WTC11 (cell line): ENCODE data around the gene HJV. TPM values are rescaled to one million over a fixed set of nuclear protein-coding genes. Genes with fewer than 3 reads are reported as not detected.

ENCODE experiments used
- ATF1 ChIP-seq: sonication (generic); formaldehyde crosslinking; IDR thresholded peaks from 2 replicates; pipeline ENCODE4 v1.8.1; 2023; ENCODE audit warnings: mild to moderate bottlenecking, moderate library complexity, missing genetic modification reagents
- CREB1 ChIP-seq: sonication (generic); formaldehyde crosslinking; IDR thresholded peaks from 2 replicates; pipeline ENCODE4 v1.8.0; 2023; ENCODE audit warnings: mild to moderate bottlenecking, missing genetic modification reagents
- CREM ChIP-seq: sonication (generic); formaldehyde crosslinking; IDR thresholded peaks from 2 replicates; pipeline ENCODE4 v1.8.1; 2022; ENCODE audit warnings: mild to moderate bottlenecking, missing genetic modification reagents, moderate library complexity
- ELF4 ChIP-seq: sonication (generic); formaldehyde crosslinking; IDR thresholded peaks from 2 replicates; pipeline ENCODE4 v1.8.1; 2022; ENCODE audit warnings: low read depth, mild to moderate bottlenecking, moderate library complexity, missing genetic modification reagents
- EMX1 ChIP-seq: fragments of 250-450 bp; sonication (Bioruptor Pico); IDR thresholded peaks from 2 replicates; pipeline ENCODE4 v1.8.0; 2021; ENCODE audit warnings: mild to moderate bottlenecking
- ESRRA ChIP-seq: sonication (generic); formaldehyde crosslinking; IDR thresholded peaks from 2 replicates; pipeline ENCODE4 v1.8.1; 2022; ENCODE audit warnings: mild to moderate bottlenecking, missing genetic modification reagents, borderline replicate concordance
- ETV6 ChIP-seq: sonication (generic); formaldehyde crosslinking; IDR thresholded peaks from 2 replicates; pipeline ENCODE4 v1.8.1; 2022; ENCODE audit warnings: mild to moderate bottlenecking, missing genetic modification reagents
- FOXJ3 ChIP-seq: sonication (generic); formaldehyde crosslinking; IDR thresholded peaks from 2 replicates; pipeline ENCODE4 v1.9.0; 2021; ENCODE audit warnings: missing genetic modification reagents, mild to moderate bottlenecking, borderline replicate concordance
- JAZF1 ChIP-seq: fragments of 250-450 bp; sonication (Bioruptor Pico); IDR thresholded peaks from 2 replicates; pipeline ENCODE4 v1.9.0; 2021; ENCODE audit warnings: moderate library complexity, mild to moderate bottlenecking, inconsistent platforms
- KAT7 ChIP-seq: sonication (generic); formaldehyde crosslinking; IDR thresholded peaks from 2 replicates; pipeline ENCODE4 v1.8.1; 2023; ENCODE audit warnings: missing genetic modification reagents, mild to moderate bottlenecking, borderline replicate concordance
- NR2C2 ChIP-seq: sonication (generic); formaldehyde crosslinking; IDR thresholded peaks from 2 replicates; pipeline ENCODE4 v1.8.0; 2022; ENCODE audit warnings: mild to moderate bottlenecking, missing genetic modification reagents
- OVOL2 ChIP-seq: fragments of 250-450 bp; sonication (Bioruptor Pico); IDR thresholded peaks from 2 replicates; pipeline ENCODE4 v1.9.0; 2021; ENCODE audit warnings: mild to moderate bottlenecking, borderline replicate concordance
- PRRX2 ChIP-seq: fragments of 250-450 bp; sonication (Bioruptor Pico); IDR thresholded peaks from 2 replicates; pipeline ENCODE4 v1.8.0; 2021; ENCODE audit warnings: mild to moderate bottlenecking
- SMAD3 ChIP-seq: sonication (generic); formaldehyde crosslinking; IDR thresholded peaks from 2 replicates; pipeline ENCODE4 v1.8.0; 2022; ENCODE audit warnings: missing genetic modification reagents, mild to moderate bottlenecking, borderline replicate concordance
- SMAD4 ChIP-seq: sonication (generic); formaldehyde crosslinking; IDR thresholded peaks from 2 replicates; pipeline ENCODE4 v1.8.0; 2022; ENCODE audit warnings: mild to moderate bottlenecking, missing genetic modification reagents
- ZBTB21 ChIP-seq: sonication (generic); formaldehyde crosslinking; IDR thresholded peaks from 2 replicates; pipeline ENCODE4 v1.8.1; 2023; ENCODE audit warnings: mild to moderate bottlenecking, missing genetic modification reagents, borderline replicate concordance
- ZNF219 ChIP-seq: sonication (generic); formaldehyde crosslinking; IDR thresholded peaks from 2 replicates; pipeline ENCODE4 v1.8.0; 2023; ENCODE audit warnings: missing genetic modification reagents, mild to moderate bottlenecking, borderline replicate concordance
- ZNF416 ChIP-seq: fragments of 250-450 bp; sonication (Bioruptor Pico); IDR thresholded peaks from 2 replicates; pipeline ENCODE4 v1.9.0; 2021; ENCODE audit warnings: mild to moderate bottlenecking, inconsistent platforms
- ZNF671 ChIP-seq: fragments of 250-450 bp; sonication (Bioruptor Pico); IDR thresholded peaks from 2 replicates; pipeline ENCODE4 v1.8.0; 2021; ENCODE audit warnings: mild to moderate bottlenecking
- total RNA-seq: library from RNA; stranded (reverse); gene quantifications from 3 replicates; pipeline ENCODE4 v1.2.3, GENCODE V29; 2021
- TF ChIP-seq, protein P1 (sequence below): sonication (generic); formaldehyde crosslinking; IDR thresholded peaks from 2 replicates; pipeline ENCODE4 v1.8.1; 2022; ENCODE audit warnings: missing genetic modification reagents, borderline replicate concordance
- TF ChIP-seq, protein P2 (sequence below): sonication (generic); formaldehyde crosslinking; IDR thresholded peaks from 2 replicates; pipeline ENCODE4 v1.8.0; 2022; ENCODE audit warnings: mild to moderate bottlenecking, missing genetic modification reagents
- TF ChIP-seq, protein P3 (sequence below): sonication (generic); formaldehyde crosslinking; conservative IDR thresholded peaks from 2 replicates; pipeline ENCODE4 v1.8.1; 2022; ENCODE audit warnings: mild to moderate bottlenecking, missing genetic modification reagents
- TF ChIP-seq, protein P4 (sequence below): sonication (generic); formaldehyde crosslinking; IDR thresholded peaks from 2 replicates; pipeline ENCODE4 v1.8.1; 2023; ENCODE audit warnings: mild to moderate bottlenecking, moderate library complexity, missing genetic modification reagents
- TF ChIP-seq, protein P5 (sequence below): fragments of 250-450 bp; sonication (Bioruptor Pico); IDR thresholded peaks from 2 replicates; pipeline ENCODE4 v2.1.2; 2022; ENCODE audit warnings: mild to moderate bottlenecking, moderate library complexity
- TF ChIP-seq, protein P6 (sequence below): sonication (generic); formaldehyde crosslinking; IDR thresholded peaks from 2 replicates; pipeline ENCODE4 v1.8.1; 2023; ENCODE audit warnings: mild to moderate bottlenecking, missing genetic modification reagents, borderline replicate concordance
- TF ChIP-seq, protein P7 (sequence below): fragments of 250-450 bp; sonication (Bioruptor Pico); IDR thresholded peaks from 2 replicates; pipeline ENCODE4 v1.9.0; 2021; ENCODE audit warnings: moderate library complexity, mild to moderate bottlenecking, inconsistent platforms, borderline replicate concordance

The HJV gene
- total RNA-seq, 1 experiment from 2014 or later = 0.31 TPM

DNA sequence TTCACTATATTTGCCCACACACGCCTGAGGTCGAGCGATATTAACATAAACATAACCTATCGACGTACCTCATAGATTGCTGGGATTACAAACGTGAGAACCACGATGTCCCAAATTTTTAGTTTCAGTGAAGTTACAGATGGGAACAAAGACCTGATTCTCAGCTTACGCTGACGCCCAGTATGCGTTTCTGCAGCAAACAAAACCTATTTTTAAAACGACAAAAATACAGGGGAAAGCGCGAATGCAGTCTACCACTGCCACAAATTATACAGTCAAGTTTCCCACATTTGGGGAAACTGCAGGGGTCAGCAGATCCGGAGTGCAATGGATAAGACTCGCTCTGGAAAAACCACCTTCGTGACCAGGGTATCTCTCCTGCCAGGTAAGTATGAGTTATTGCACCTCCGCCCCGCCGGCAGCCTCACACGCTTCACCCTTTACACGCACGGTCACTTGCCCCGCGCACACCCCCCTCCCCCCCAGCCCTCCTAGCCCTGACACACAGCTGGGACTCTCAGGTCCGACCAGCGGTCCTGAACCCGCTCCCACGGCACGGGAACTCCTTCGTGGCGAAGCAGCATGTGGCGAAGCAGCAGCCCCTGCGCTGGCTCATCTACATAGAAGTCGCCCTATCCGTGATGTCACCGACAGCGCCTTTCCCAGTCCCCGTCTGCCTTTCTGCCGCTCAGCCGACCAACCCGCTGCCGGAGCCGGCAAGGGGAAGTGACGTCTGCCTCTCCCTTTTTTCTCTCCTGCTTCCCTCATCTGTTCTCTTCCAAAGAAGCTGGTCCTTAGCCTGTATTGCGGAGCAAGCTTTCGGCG lies 30.5 kb upstream of the HJV start (continued):
- TF ChIP-seq JAZF1 (CRISPR knock-in tag) = peak; percentile 80; the same call in 1 of the 2 replicates
- TF ChIP-seq ZNF219 = peak; percentile 92
- TF ChIP-seq ESRRA (CRISPR knock-in tag) = peak; percentile 90
- peak; percentile 92 for TF ChIP-seq CREB1 (CRISPR knock-in tag)
- 0 out of 2 replicates have a peak, but pooled peaks have one; percentile 28 for TF ChIP-seq FOXJ3 (CRISPR knock-in tag)
- peak; percentile 99 for TF ChIP-seq ZNF671 (CRISPR knock-in tag)
- peak; percentile 81 for TF ChIP-seq CREM (CRISPR knock-in tag)
- TF ChIP-seq, protein P1, sequence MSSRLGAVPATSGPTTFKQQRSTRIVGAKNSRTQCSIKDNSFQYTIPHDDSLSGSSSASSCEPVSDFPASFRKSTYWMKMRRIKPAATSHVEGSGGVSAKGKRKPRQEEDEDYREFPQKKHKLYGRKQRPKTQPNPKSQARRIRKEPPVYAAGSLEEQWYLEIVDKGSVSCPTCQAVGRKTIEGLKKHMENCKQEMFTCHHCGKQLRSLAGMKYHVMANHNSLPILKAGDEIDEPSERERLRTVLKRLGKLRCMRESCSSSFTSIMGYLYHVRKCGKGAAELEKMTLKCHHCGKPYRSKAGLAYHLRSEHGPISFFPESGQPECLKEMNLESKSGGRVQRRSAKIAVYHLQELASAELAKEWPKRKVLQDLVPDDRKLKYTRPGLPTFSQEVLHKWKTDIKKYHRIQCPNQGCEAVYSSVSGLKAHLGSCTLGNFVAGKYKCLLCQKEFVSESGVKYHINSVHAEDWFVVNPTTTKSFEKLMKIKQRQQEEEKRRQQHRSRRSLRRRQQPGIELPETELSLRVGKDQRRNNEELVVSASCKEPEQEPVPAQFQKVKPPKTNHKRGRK = 0 out of 2 replicates have a peak, but pooled peaks have one; percentile 69
- peak; percentile 64; the same call in 1 of the 2 replicates for TF ChIP-seq NR2C2 (CRISPR knock-in tag)
- TF ChIP-seq, protein P2, sequence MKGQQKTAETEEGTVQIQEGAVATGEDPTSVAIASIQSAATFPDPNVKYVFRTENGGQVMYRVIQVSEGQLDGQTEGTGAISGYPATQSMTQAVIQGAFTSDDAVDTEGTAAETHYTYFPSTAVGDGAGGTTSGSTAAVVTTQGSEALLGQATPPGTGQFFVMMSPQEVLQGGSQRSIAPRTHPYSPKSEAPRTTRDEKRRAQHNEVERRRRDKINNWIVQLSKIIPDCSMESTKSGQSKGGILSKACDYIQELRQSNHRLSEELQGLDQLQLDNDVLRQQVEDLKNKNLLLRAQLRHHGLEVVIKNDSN (CRISPR knock-in tag) = peak; percentile 74; the same call in 1 of the 2 replicates
- peak; percentile 77; the same call in 1 of the 2 replicates for TF ChIP-seq KAT7 (CRISPR knock-in tag)
- TF ChIP-seq, protein P3, sequence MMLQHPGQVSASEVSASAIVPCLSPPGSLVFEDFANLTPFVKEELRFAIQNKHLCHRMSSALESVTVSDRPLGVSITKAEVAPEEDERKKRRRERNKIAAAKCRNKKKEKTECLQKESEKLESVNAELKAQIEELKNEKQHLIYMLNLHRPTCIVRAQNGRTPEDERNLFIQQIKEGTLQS = peak; percentile 84
- TF ChIP-seq, protein P4, sequence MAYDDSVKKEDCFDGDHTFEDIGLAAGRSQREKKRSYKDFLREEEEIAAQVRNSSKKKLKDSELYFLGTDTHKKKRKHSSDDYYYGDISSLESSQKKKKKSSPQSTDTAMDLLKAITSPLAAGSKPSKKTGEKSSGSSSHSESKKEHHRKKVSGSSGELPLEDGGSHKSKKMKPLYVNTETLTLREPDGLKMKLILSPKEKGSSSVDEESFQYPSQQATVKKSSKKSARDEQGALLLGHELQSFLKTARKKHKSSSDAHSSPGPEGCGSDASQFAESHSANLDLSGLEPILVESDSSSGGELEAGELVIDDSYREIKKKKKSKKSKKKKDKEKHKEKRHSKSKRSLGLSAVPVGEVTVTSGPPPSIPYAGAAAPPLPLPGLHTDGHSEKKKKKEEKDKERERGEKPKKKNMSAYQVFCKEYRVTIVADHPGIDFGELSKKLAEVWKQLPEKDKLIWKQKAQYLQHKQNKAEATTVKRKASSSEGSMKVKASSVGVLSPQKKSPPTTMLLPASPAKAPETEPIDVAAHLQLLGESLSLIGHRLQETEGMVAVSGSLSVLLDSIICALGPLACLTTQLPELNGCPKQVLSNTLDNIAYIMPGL (CRISPR knock-in tag) = peak; percentile 42; the same call in 1 of the 2 replicates
- peak; percentile 92; the same call in 1 of the 2 replicates for TF ChIP-seq ATF1
- TF ChIP-seq ETV6 (CRISPR knock-in tag) = peak; percentile 94
- peak; percentile 88 for TF ChIP-seq SMAD3 (CRISPR knock-in tag)
- peak; percentile 99 for TF ChIP-seq EMX1 (CRISPR knock-in tag)
- 0 out of 2 replicates have a peak, but pooled peaks have one; percentile 18 for TF ChIP-seq ZBTB21 (CRISPR knock-in tag)
- TF ChIP-seq, protein P5, sequence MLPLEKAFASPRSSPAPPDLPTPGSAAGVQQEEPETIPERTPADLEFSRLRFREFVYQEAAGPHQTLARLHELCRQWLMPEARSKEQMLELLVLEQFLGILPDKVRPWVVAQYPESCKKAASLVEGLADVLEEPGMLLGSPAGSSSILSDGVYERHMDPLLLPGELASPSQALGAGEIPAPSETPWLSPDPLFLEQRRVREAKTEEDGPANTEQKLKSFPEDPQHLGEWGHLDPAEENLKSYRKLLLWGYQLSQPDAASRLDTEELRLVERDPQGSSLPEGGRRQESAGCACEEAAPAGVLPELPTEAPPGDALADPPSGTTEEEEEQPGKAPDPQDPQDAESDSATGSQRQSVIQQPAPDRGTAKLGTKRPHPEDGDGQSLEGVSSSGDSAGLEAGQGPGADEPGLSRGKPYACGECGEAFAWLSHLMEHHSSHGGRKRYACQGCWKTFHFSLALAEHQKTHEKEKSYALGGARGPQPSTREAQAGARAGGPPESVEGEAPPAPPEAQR (CRISPR knock-in tag) = 0 out of 2 replicates have a peak, but pooled peaks have one; percentile 77
- TF ChIP-seq, protein P6, sequence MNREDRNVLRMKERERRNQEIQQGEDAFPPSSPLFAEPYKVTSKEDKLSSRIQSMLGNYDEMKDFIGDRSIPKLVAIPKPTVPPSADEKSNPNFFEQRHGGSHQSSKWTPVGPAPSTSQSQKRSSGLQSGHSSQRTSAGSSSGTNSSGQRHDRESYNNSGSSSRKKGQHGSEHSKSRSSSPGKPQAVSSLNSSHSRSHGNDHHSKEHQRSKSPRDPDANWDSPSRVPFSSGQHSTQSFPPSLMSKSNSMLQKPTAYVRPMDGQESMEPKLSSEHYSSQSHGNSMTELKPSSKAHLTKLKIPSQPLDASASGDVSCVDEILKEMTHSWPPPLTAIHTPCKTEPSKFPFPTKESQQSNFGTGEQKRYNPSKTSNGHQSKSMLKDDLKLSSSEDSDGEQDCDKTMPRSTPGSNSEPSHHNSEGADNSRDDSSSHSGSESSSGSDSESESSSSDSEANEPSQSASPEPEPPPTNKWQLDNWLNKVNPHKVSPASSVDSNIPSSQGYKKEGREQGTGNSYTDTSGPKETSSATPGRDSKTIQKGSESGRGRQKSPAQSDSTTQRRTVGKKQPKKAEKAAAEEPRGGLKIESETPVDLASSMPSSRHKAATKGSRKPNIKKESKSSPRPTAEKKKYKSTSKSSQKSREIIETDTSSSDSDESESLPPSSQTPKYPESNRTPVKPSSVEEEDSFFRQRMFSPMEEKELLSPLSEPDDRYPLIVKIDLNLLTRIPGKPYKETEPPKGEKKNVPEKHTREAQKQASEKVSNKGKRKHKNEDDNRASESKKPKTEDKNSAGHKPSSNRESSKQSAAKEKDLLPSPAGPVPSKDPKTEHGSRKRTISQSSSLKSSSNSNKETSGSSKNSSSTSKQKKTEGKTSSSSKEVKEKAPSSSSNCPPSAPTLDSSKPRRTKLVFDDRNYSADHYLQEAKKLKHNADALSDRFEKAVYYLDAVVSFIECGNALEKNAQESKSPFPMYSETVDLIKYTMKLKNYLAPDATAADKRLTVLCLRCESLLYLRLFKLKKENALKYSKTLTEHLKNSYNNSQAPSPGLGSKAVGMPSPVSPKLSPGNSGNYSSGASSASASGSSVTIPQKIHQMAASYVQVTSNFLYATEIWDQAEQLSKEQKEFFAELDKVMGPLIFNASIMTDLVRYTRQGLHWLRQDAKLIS (CRISPR knock-in tag) = peak; percentile 68; the same call in 1 of the 2 replicates
- peak; percentile 92 for TF ChIP-seq SMAD4
- TF ChIP-seq, protein P7, sequence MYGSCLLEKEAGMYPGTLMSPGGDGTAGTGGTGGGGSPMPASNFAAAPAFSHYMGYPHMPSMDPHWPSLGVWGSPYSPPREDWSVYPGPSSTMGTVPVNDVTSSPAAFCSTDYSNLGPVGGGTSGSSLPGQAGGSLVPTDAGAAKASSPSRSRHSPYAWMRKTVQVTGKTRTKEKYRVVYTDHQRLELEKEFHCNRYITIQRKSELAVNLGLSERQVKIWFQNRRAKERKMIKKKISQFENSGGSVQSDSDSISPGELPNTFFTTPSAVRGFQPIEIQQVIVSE (CRISPR knock-in tag) = peak; percentile 96
- 0 out of 2 replicates have a peak, but pooled peaks have one; percentile 55 for TF ChIP-seq ELF4
- TF ChIP-seq ZNF416 (CRISPR knock-in tag) = peak; percentile 99
- peak; percentile 91; the same call in 1 of the 2 replicates for TF ChIP-seq OVOL2 (CRISPR knock-in tag)
- peak; percentile 99 for TF ChIP-seq PRRX2 (CRISPR knock-in tag)
